SIG-M5 (cell line): ENCODE measurements around the gene SHISA7.
"Not testable (repeated sequence)": the region's sequence is repeated elsewhere in the genome, so short reads cannot be mapped to it uniquely, and the experiment has no call there.

Source experiments
- DNase-seq: peaks from one replicate; lab custom pipeline; 2025; lab: John Stamatoyannopoulos, UW

The SHISA7 gene

GRCh38 chr19:55418185-55418584, 24.9 kb downstream of the SHISA7 start:
- DNase-seq = no peak

- DNase-seq = no peak
Measured at GRCh38 chr19:55410168-55410567, 32.9 kb downstream of the SHISA7 start.

DNA sequence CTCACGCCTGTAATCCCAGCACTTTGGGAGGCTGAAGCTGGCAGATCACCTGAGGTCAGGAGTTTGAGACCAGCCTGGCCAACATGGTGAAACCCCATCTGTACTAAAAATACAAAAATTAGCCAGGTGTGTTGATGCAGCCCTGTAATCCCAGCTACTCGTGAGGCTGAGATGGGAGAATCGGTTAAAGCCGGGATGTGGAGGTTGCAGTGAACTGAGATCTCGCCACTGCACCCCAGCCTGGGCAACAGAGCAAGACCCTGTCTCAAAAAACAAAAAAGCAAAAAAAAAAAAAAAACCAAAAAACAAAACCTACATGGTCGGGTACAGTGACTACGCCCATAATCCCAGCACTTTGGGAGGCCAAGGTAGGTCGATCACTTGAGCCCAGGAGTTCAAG, 33.9 kb downstream of the SHISA7 start:
- not testable (repeated sequence) for DNase-seq

- DNase-seq = no peak
Measured at GRCh38 chr19:55408533-55408872, 34.6 kb downstream of the SHISA7 start.

DNA sequence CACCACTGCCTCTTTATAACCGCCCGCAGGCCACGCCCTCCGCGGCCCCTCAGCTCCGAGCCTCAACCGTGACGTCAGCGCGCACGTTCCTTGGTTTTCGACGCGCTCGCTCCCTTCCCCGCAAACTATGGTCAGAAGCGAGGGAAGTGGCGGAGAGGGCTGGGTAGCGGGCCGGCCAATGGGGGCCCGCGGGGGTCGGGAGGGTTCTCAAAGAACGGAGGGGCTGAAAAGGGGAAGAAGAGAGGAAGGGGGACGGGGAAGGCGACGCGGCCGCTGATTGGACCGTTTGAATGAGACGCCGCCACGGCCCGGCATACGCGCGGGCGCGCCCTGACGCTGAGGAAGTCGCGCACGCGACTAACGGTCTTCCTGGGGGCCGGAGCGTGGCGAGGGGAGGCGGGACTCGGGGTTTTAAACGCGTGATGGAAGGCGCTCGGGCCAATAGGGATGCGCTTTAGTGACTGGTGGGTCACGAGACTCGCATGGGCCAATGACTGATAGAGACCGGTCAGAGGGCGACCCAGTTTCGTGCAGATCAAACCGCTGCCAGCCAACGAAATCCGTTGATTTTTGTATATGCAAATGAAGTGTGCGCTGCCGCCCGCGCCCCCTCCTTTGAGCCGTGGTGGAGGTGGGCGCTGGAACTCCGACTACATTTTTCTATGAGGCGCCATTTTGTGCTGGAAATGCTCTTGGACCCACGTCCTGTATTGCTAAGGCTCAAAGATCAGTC, 35.1 kb downstream of the SHISA7 start:
- peak; percentile 95 for DNase-seq

DNA sequence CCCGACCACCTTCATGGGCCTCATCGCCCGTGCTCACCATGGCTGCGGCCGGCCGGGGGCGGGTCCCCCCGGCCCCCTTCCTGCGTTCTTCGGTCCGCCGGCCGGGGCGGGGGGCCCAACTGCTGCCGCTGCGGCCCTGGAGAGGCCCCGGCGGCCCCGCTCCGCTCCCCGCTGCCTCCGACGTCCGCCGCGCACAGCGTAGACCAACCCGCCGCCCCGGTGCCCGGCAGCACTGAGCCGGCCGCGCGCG, 35.6 kb downstream of the SHISA7 start, which contains the start of gene UBE2S:
TSS of gene UBE2S (minus strand) at position 239 of the 250 bp plus-strand sequence. CDS start at position 40, 199 bp downstream.
- DNase-seq = not testable (repeated sequence)

DNA sequence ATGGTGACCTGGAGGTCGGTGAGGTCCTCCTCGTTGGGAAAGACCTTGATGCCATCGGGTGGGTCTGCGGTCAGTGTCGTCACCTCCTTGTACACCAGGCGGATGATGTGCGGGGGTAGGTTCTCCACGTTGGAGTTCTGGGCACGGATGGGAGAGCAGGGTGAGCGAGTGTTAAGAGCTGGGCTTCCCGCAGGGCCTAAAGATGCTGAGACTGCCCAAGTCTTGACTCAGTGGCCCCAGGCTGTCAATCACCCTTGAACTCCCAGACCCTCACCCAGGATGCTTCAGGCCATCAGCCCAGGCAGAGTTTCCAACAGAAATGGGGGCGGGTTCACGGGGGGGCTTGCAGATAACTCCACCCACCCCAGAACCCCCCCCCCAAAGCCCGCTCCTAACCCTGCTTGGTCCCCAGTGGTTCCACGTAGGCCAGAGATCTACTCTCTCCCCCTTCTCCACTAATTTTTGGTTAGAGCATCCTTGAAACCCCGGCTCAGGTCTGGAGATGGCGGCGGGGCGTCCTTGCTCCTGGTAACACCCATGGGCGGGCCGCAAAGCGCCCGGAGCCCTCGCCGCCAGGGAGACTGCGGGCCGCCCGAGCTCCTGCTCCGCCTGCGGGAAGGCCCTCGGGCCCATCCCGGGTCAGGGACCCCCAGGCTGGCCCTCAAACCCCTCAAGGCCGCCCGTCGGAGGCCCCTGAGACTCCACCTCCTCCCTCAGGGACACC, 36.1 kb downstream of the SHISA7 start:
- no peak for DNase-seq

- DNase-seq = no peak
Measured at GRCh38 chr19:55406091-55406825, 36.8 kb downstream of the SHISA7 start.

DNA sequence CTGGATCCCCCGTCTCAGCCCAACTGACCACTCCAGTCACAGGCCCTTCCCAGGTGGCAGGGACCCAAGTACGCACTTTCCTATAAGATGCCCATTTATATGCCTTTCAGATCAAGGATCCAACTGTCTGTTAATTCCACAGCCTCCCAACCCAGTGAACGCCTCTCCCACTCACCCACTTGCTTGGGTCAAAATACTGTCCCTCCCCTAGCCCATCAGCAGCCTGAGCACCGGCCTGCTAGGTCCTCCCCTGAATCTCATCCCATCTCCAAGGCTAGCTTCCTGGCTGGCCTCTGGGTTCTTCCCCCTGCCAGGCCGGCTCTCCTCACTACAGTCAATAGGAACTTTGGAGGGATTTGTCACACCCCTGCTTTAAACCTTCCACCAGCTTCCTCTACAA, 37.5 kb downstream of the SHISA7 start:
- DNase-seq = no peak

DNA sequence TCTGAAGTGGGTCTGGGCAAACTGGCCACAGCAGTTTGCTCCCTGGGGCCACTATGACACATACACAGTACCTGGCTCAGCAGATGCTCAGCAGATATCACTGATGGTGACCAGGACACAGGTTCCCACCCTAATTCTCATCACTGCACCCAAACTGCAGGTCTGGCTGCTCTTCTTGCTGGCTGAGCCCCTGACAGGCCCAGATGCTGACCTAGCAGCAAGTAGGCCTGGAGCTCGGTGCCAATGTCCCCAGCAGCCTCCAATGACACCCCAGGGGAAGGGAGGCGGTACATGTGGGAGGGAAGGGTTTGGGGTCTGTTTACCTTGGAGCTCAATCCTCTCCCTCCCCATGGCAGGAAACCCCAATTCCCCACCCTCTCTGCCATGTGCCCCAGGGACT, 40.6 kb downstream of the SHISA7 start:
- DNase-seq = no peak

DNA sequence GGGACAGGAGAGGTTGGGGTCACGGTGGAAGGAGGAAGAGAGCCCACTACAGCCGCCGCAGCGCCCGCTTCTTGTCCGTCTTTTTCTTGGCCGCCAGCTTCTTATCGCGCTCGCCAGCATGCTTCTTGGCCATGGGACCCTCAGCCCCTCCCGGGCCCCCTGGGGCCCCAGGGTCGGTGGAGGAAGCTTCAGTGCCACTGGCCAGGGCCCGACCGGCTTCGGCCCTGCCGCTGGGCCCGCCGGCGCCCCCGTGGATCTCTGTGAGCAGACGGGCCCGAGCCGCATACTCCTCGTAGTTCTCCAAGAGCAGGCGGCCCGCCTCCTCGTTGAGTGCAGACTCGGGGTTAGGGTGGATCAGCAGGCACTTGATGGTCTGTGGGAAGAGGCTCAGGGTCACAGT, 41.7 kb downstream of the SHISA7 start:
- DNase-seq = not testable (repeated sequence)

- no peak for DNase-seq
Measured at GRCh38 chr19:55400281-55401087, 42.6 kb downstream of the SHISA7 start.

DNA sequence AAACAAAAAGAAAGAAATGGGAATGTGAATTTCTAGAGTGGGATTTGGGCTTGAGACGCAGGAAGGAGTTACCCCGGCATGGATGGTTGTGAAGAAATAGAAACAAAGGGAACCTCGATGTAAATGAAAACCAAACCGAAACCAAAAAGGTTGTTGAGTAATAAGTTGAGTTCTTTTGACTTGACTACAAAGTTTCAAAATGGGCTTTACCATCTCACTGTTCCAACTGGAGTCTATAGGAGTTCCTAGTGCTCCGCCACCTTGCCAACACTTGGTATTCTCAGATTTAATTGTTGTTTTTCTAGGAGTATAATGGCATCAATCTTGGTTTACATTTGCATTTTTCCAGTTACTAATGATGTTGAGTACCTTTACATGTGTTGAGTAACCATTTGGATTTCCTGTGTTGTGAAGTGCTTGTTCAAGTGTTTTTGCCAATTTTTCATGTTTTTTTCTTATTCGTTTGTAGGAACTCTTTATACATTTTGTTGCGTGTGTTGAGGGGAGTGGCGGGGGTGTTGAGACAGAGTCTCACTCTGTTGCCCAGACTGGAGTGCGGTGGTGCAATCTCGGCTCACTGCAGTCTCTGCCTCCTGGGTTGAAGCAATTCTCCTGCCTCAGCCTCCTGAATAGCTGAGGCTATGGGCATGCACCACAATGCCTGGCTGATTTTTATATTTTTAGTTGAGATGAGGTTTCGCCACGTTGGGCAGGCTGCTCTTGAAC, 44.7 kb downstream of the SHISA7 start:
- DNase-seq = no peak

DNA sequence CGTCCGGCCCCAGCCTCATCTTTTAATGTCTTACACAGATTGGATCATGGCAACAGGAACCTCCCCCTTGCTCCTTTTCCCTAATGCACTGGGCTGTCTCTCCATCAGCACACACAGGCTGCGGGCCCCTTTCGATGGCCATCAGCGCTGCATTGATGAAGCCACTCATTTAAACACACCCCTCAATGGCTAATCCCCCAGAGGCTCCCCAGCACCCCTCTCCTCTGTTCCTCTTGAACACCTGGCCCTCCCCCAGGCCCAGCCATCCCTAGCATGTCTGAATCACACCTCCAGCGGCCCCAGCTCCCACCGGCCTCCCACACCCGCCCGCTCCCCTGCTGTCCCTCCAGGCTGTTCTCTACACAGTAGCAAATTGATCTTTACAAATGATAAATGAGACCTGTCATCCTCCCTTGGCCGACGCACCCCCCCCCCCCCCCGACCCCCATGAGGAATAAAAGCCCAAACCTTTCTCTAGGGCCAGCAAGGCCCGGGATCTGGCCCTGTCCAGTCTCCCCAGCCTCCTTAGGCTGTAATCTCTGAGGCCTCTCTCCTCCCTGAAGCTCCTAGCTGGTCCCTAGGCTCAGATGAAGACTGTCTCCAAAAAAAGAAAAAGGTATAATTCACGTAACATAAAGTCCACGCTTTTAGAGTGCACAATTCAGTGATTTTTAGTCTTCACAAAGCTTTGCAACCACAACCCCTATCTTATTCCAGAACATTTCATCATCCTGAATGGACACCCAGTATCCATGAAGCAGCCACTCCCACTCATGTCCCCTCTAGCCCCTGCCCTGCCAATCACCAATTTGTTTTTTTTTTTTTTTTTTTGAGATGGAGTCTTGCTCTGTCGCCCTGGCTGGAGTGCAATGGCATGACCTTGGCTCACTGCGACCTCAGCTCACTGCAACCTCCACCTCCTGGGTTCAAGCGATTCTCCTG, 50.0 kb downstream of the SHISA7 start:
- DNase-seq = no peak

GRCh38 chr19:55391702-55392615, 51.1 kb downstream of the SHISA7 start:
- DNase-seq = no peak

DNA sequence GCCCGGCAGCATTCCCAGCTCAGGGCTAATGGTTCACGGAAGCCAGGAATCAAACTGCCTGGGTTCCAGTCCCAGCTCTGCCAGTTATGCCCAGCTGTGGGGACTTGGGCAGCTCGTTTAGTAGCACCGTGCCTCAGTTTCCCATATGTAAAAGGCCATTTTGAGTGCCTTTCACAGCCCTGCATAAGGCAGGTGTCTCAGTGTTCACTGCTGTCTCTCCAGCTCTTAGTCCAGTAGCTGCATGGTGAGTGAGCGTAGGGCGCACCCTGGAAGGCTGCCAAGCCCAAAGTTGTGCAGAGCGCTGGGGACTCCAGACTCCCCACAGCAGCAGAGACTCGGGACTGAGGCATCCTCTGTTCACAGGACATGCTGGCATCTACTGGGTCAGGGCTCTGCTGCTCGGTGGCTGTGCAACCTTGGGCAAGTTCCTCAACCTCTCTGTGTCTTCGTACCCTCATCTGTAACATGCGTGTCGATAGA, 51.9 kb downstream of the SHISA7 start:
- DNase-seq = no peak

- no peak for DNase-seq
Measured at GRCh38 chr19:55390461-55390880, 52.6 kb downstream of the SHISA7 start.

DNA sequence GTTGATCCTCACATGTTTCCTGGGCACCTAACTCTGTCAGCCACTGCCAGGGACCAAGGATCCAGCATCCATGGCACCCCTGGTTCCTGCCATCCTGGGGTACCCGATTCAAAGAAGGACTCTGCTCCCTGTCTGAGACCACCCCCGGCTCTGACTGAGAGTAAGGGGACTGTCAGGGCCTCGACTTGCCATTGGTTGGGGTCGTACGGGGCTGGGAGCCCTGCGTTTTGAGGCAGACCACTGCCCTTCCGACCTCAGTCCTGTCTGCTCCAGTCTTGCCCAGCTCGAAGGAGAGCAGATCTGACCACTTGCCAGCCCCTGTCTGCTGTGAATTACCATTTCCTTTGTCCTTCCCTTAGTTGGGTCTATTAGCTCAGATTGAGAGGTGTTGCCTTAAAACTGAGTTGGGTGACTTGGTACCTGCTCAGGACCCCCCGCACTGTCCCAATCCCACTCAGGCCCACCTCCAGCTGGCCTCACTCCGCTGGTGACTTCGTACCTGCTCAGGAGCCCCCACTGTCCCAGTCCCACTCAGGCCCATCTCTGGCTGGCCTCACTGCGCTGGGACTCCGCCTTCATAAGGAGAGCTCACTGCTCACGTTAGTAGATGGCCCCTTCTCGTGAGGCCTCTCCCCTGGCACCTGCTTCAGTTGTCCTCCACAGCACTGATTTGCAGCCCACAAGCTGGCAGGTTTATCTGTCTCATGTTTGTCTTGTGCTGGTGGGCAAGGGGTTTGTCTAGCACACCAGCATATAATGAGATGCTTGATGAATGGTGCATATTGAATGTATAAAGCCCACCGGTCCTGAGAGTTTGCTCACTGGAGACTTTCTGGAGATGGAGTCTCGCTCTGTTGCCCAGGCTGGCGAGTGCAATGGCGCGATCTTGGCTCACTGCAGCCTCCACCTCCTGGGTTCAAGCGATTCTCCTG, 53.4 kb downstream of the SHISA7 start:
- DNase-seq = no peak
